ENCODE measurements around the gene YLPM1.

DNA sequence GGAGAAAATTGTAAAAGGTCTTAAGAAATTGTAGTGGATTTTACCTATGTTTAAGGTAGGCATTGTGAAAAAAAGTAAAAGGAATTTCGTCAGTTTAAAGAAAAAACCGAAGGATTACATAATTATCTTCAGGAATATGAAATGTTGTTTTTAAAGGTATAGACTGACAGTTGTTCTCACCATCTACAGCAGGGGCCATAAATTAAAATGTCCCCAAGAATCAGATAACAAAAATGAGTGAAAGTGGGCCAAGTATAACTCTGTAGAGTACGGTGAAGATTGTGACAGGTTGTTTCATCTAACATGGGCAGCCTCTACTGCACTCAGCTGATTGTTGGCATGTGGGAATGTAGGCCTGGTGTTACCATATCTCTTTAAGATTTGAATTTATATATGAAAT lies 38.3 kb downstream of the YLPM1 start:
- TF ChIP-seq, protein P1, sequence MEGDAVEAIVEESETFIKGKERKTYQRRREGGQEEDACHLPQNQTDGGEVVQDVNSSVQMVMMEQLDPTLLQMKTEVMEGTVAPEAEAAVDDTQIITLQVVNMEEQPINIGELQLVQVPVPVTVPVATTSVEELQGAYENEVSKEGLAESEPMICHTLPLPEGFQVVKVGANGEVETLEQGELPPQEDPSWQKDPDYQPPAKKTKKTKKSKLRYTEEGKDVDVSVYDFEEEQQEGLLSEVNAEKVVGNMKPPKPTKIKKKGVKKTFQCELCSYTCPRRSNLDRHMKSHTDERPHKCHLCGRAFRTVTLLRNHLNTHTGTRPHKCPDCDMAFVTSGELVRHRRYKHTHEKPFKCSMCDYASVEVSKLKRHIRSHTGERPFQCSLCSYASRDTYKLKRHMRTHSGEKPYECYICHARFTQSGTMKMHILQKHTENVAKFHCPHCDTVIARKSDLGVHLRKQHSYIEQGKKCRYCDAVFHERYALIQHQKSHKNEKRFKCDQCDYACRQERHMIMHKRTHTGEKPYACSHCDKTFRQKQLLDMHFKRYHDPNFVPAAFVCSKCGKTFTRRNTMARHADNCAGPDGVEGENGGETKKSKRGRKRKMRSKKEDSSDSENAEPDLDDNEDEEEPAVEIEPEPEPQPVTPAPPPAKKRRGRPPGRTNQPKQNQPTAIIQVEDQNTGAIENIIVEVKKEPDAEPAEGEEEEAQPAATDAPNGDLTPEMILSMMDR (IDR thresholded peaks at IDR 0.05) = no peak
- no peak for TF ChIP-seq POLR2A (IDR thresholded peaks at IDR 0.05)

All from thyroid gland (tissue), 4 donors.